Glutamatergic neuron (in vitro differentiated cells): ENCODE data around the gene TBC1D5. TPM values are rescaled to one million over a fixed set of nuclear protein-coding genes. Genes with fewer than 3 reads are reported as not detected.

Experiments
- DNase-seq: peaks from one replicate; pipeline ENCODE4 v3.0.0; 2022
- H3K27ac Mint-ChIP-seq: one replicate; pipeline ENCODE4 v1.8.0; 2020; ENCODE audit warnings: mild to moderate bottlenecking, mixed read lengths, inconsistent platforms; ENCODE audit not compliant: unreplicated experiment
- H3K27me3 Mint-ChIP-seq: one replicate; pipeline ENCODE4 v1.8.0; 2020; ENCODE audit warnings: mild to moderate bottlenecking, moderate library complexity, mixed read lengths, inconsistent platforms; ENCODE audit not compliant: unreplicated experiment
- H3K36me3 Mint-ChIP-seq: one replicate; pipeline ENCODE4 v1.8.0; 2020; ENCODE audit warnings: mild to moderate bottlenecking, mixed read lengths, inconsistent platforms; ENCODE audit not compliant: unreplicated experiment
- H3K4me1 Mint-ChIP-seq: one replicate; pipeline ENCODE4 v1.8.0; 2020; ENCODE audit warnings: mild to moderate bottlenecking, low read depth, mixed read lengths, inconsistent platforms; ENCODE audit not compliant: unreplicated experiment
- H3K4me3 Mint-ChIP-seq: one replicate; pipeline ENCODE4 v1.8.0; 2020; ENCODE audit warnings: mild to moderate bottlenecking, mixed read lengths, inconsistent platforms; ENCODE audit not compliant: unreplicated experiment
- H3K9me3 Mint-ChIP-seq: one replicate; pipeline ENCODE4 v1.8.0; 2020; ENCODE audit warnings: mild to moderate bottlenecking, moderate library complexity, mixed read lengths, inconsistent platforms; ENCODE audit not compliant: unreplicated experiment
- total RNA-seq: library from RNA; stranded (reverse); fragmentation: NEBNext Ultra II Directional; extraction: Animal tissue kit (Norgen Biotek cat#: 25700); gene quantifications from one replicate; pipeline ENCODE4 v1.2.1, GENCODE V29; 2021; ENCODE audit not compliant: unreplicated experiment
- TF ChIP-seq, protein P1 (sequence below): fragments of 200-600 bp; sonication (generic); IDR thresholded peaks from one replicate; pipeline ENCODE4 v1.5.0; 2021; ENCODE audit not compliant: partially characterized antibody, unreplicated experiment

TBC1D5 gene
- total RNA-seq, 1 donor from 2014 or later: 40.2 TPM

DNA sequence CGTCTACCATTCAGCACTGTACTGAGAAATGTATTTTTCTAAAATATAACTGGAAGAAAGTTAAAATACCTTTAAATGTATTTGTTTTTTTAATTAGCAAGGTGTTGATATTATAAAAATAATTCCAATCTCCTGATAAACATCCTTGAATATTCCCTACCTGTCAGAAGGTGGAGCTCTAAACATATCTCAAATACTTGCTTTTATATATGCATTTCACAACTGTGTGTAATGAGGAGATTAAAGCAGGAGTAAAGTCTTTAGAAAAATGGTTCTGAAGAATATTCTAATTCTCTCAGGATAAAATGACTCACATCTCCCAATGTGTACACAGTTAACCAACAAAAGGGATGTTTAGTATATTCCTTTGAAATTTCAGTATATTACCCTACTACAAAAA is 434.9 kb downstream of the TBC1D5 start:
- TF ChIP-seq, protein P1, sequence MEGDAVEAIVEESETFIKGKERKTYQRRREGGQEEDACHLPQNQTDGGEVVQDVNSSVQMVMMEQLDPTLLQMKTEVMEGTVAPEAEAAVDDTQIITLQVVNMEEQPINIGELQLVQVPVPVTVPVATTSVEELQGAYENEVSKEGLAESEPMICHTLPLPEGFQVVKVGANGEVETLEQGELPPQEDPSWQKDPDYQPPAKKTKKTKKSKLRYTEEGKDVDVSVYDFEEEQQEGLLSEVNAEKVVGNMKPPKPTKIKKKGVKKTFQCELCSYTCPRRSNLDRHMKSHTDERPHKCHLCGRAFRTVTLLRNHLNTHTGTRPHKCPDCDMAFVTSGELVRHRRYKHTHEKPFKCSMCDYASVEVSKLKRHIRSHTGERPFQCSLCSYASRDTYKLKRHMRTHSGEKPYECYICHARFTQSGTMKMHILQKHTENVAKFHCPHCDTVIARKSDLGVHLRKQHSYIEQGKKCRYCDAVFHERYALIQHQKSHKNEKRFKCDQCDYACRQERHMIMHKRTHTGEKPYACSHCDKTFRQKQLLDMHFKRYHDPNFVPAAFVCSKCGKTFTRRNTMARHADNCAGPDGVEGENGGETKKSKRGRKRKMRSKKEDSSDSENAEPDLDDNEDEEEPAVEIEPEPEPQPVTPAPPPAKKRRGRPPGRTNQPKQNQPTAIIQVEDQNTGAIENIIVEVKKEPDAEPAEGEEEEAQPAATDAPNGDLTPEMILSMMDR: no peak
- no peaks in the 10 kb centered on the region for H3K4me1 Mint-ChIP-seq
- no peaks in the 10 kb centered on the region for H3K9me3 Mint-ChIP-seq
- no peak overlapping the region for H3K4me3 Mint-ChIP-seq
- no peaks in the 10 kb centered on the region for H3K36me3 Mint-ChIP-seq
- no peaks in the 10 kb centered on the region for H3K27me3 Mint-ChIP-seq
- H3K27ac Mint-ChIP-seq: no peak overlapping the region
- DNase-seq: no peak

DNA sequence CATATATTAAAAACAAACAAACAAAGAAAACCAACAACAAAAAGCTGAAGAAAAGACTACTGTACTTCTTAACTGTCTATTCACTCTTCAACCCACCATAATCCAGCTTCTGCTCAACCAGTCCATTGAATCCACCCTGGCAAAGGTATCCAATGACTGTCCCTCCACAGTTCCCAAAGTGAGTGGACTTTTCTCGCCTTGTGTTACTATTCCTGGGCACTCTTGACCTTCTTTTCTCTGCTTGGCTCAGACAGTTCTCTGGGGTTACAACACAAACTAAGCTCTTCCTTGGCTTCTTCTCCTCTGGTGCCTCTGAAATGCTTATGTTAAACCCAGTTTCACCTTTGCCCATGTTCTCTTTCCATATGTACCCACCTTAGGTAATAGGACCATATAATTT is 437.5 kb downstream of the TBC1D5 start:
- H3K9me3 Mint-ChIP-seq: no peaks in the 10 kb centered on the region
- no peak overlapping the region for H3K27ac Mint-ChIP-seq
- H3K27me3 Mint-ChIP-seq: no peaks in the 10 kb centered on the region
- TF ChIP-seq, protein P1: no peak
- H3K4me3 Mint-ChIP-seq: no peak overlapping the region
- DNase-seq: no peak
- no peaks in the 10 kb centered on the region for H3K36me3 Mint-ChIP-seq
- H3K4me1 Mint-ChIP-seq: no peaks in the 10 kb centered on the region

DNA sequence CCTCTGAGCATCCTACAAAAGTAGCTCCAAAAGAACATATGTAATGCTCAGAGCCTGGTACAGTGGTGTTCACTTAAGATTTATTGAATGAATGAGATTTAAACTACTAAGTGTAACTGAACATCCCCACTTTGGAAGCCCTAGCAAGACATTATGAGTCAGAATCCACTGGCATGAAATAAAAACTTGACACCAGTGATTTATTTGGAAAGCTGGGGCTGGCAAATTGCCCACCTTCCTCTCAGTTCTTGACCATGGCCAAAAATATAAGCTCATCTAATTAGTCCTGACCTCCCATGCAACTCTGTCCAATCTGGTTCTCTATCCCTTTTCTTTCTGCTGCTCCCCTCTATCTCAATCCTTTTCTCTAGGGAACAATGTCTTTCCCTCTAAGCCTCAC is 439.7 kb downstream of the TBC1D5 start:
- Mint-ChIP-seq H3K4me1 (no peaks in the 10 kb centered on the region), H3K27me3 (no peaks in the 10 kb centered on the region), H3K4me3 (no peak overlapping the region), H3K9me3 (no peaks in the 10 kb centered on the region), H3K36me3 (no peaks in the 10 kb centered on the region), H3K27ac (no peak overlapping the region)
- TF ChIP-seq, protein P1: no peak
- no peak for DNase-seq

DNA sequence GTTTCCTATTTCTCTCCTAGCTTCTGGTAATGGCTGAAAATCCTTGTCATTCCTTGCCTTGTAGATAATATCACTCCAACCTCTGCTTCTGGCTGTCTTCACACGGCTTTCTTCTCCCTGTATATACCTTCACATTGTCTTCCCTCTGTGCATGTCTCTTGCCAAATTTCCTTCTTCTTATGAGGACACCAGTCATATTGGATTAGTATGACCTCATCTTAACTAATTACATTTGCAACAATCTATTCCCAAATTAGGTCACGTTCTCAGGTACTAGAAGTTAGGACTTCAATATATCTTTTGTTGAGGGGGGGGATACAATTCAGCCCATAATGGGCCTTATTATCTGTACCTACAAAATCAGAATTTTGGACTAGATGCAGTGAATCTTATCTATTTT is 440.3 kb downstream of the TBC1D5 start:
- Mint-ChIP-seq H3K27ac (no peak overlapping the region), H3K4me3 (no peak overlapping the region), H3K36me3 (no peaks in the 10 kb centered on the region), H3K9me3 (no peaks in the 10 kb centered on the region), H3K4me1 (no peaks in the 10 kb centered on the region), H3K27me3 (no peaks in the 10 kb centered on the region)
- no peak for DNase-seq
- TF ChIP-seq, protein P1: no peak

DNA sequence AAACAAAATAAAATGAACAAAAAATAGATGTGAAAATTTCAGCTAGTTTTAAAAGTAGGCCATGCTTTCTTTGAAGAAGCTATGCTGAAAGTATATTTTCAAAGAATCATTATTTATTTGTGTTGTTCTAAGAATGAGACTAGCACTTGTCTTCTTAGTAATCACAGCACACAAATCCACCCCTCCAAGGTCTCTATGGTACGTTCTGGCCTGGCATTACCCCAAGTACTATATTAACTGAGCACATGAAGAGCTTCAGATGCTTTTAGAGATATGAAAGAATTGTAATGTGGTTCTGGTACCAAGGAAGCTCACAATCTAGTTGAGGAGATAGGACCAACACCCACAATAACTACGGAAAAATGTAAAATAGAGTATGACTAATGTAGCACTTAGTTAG is 441.2 kb downstream of the TBC1D5 start:
- Mint-ChIP-seq H3K27me3 (no peaks in the 10 kb centered on the region), H3K4me1 (no peaks in the 10 kb centered on the region), H3K4me3 (no peak overlapping the region), H3K36me3 (no peaks in the 10 kb centered on the region), H3K27ac (no peak overlapping the region), H3K9me3 (no peaks in the 10 kb centered on the region)
- no peak for DNase-seq
- TF ChIP-seq, protein P1: no peak
